Caco-2 (cell line): ENCODE data around the gene LRRK1. TPM values are rescaled to one million over a fixed set of nuclear protein-coding genes. Genes with fewer than 3 reads are reported as not detected.

Source experiments
- BruUV-seq: library from RNA; stranded (reverse); fragments of 400-500 nt; replicated peaks from 2 replicates; lab custom pipeline; 2021; lab: Mats Ljungman, UMichigan
- CTCF ChIA-PET: fragments of 300-600 bp; sonication (Branson Sonifier 250); formaldehyde crosslinking; loops from one replicate; lab custom pipeline; 2022; ENCODE audit warnings: antibody characterized with exemption; lab: Charles Lee
- POLR2A ChIA-PET: fragments of 300-600 bp; sonication (Branson Sonifier 250); formaldehyde crosslinking; loops from one replicate; lab custom pipeline; 2022; ENCODE audit warnings: antibody characterized with exemption; lab: Charles Lee
- DNase-seq, 2 experiments: peaks; one replicate each; pipeline versions ENCODE4 v3.0.0 to v3.0.0-alpha.2; 2020 to 2022
- H3K27me3 ChIP-seq: replicated peaks from 2 replicates; pipeline ENCODE4 v1.6.0; 2011; ENCODE audit warnings: low read length; ENCODE audit not compliant: control insufficient read depth, insufficient read depth
- H3K36me3 ChIP-seq: 2 replicates; pipeline ENCODE4 v1.5.1; 2011; ENCODE audit warnings: low read length; ENCODE audit not compliant: control insufficient read depth, insufficient read depth
- H3K4me1 ChIP-seq: fragments of 250-450 bp; sonication (Bioruptor Pico); 2 replicates; pipeline ENCODE4 v1.5.1; 2020; ENCODE audit warnings: mild to moderate bottlenecking
- H3K4me3 ChIP-seq: 2 replicates; pipeline ENCODE4 v1.5.1; 2011; ENCODE audit warnings: low read depth, mild to moderate bottlenecking, control low read depth, low read length
- H3K9me3 ChIP-seq: fragments of 250-450 bp; sonication (Bioruptor Pico); 2 replicates; pipeline ENCODE4 v1.5.1; 2020; ENCODE audit warnings: mild to moderate bottlenecking, moderate library complexity
- H3K27ac Mint-ChIP-seq: one replicate; pipeline ENCODE4 v1.8.0; 2022; ENCODE audit warnings: mixed read lengths; ENCODE audit not compliant: unreplicated experiment
- H3K27me3 Mint-ChIP-seq: one replicate; pipeline ENCODE4 v1.8.0; 2022; ENCODE audit warnings: mixed read lengths; ENCODE audit not compliant: insufficient read depth, unreplicated experiment
- H3K36me3 Mint-ChIP-seq: one replicate; pipeline ENCODE4 v1.8.0; 2022; ENCODE audit warnings: mild to moderate bottlenecking, mixed read lengths; ENCODE audit not compliant: insufficient read depth, unreplicated experiment
- H3K4me1 Mint-ChIP-seq: one replicate; pipeline ENCODE4 v1.8.0; 2022; ENCODE audit warnings: low read depth, mixed read lengths; ENCODE audit not compliant: unreplicated experiment
- H3K4me3 Mint-ChIP-seq: one replicate; pipeline ENCODE4 v1.8.0; 2022; ENCODE audit warnings: mild to moderate bottlenecking, moderate library complexity, mixed read lengths; ENCODE audit not compliant: unreplicated experiment
- H3K9me3 Mint-ChIP-seq: one replicate; pipeline ENCODE4 v1.8.0; 2022; ENCODE audit warnings: mixed read lengths; ENCODE audit not compliant: unreplicated experiment
- CTCF ChIP-seq, 2 experiments: fragments of 200-600 bp in 1 of 2; IDR thresholded peaks; 1 replicate in 1 of 2; 2 replicates in 1 of 2; pipeline versions ENCODE4 v1.5.1 to v1.8.0; 2011 to 2022; ENCODE audit warnings: antibody characterized with exemption in 1 of 2, control low read depth in 1 of 2, inconsistent platforms in 1 of 2, low read depth in 1 of 2, low read length in 1 of 2, mild to moderate bottlenecking in 1 of 2, moderate library complexity in 1 of 2; ENCODE audit not compliant: insufficient read depth in 1 of 2, severe bottlenecking in 1 of 2, unreplicated experiment in 1 of 2
- intact Hi-C: fragments of 100-400 bp; cut with micrococcal nuclease; formaldehyde crosslinking; loops from one replicate; pipeline ENCODE4 v1.10.0; 2022; ENCODE audit not compliant: unreplicated experiment
- total RNA-seq: library from RNA; stranded (reverse); gene quantifications from 2 replicates; pipeline ENCODE4 v1.2.3, GENCODE V29; 2022

LRRK1 gene
- total RNA-seq, 1 experiment from 2014 or later = 12.0 TPM

GRCh38 chr15:101107625-101108460, 188.7 kb downstream of the LRRK1 start:
- Mint-ChIP-seq H3K4me3 (no peak overlapping the region), H3K27me3 (no peaks in the 10 kb centered on the region), H3K4me1 (peaks cover 8% of the 10 kb centered on the region), H3K9me3 (no peaks in the 10 kb centered on the region), H3K36me3 (no peaks in the 10 kb centered on the region), H3K27ac (no peak overlapping the region)
- Histone ChIP-seq H3K27me3 (no peaks in the 10 kb centered on the region), H3K4me1 (peaks cover 6% of the 10 kb centered on the region; the same call in 1 of the 2 replicates), H3K36me3 (no peaks in the 10 kb centered on the region), H3K9me3 (no peaks in the 10 kb centered on the region), H3K4me3 (no peak overlapping the region)
- no peak for TF ChIP-seq CTCF (IDR thresholded peaks at IDR 0.05; ENCODE audit: insufficient read depth in 1 of 2, low read depth in 1 of 2, low read length in 1 of 2, severe bottlenecking in 1 of 2, unreplicated experiment in 1 of 2)
- no TSS peak for BruUV-seq
- DNase-seq = no peak
- POLR2A ChIA-PET = no interaction called here
- intact Hi-C loops = no loop called here
- CTCF ChIA-PET = no interaction called here

- Histone ChIP-seq H3K36me3 (no peaks in the 10 kb centered on the region), H3K4me1 (peaks cover 6% of the 10 kb centered on the region; the same call in 1 of the 2 replicates), H3K9me3 (no peaks in the 10 kb centered on the region), H3K27me3 (no peaks in the 10 kb centered on the region), H3K4me3 (no peak overlapping the region)
- Mint-ChIP-seq H3K36me3 (no peaks in the 10 kb centered on the region), H3K9me3 (no peaks in the 10 kb centered on the region), H3K4me1 (peaks cover 8% of the 10 kb centered on the region), H3K4me3 (no peak overlapping the region), H3K27me3 (no peaks in the 10 kb centered on the region), H3K27ac (no peak overlapping the region)
- no peak for TF ChIP-seq CTCF (IDR thresholded peaks at IDR 0.05; ENCODE audit: insufficient read depth in 1 of 2, low read depth in 1 of 2, low read length in 1 of 2, severe bottlenecking in 1 of 2, unreplicated experiment in 1 of 2)
- no peak for DNase-seq
- intact Hi-C loops = no loop called here
- ChIA-PET CTCF (no interaction called here), POLR2A (no interaction called here)
- BruUV-seq = no TSS peak
Observed at GRCh38 chr15:101108461-101108775, 189.3 kb downstream of the LRRK1 start.

- Histone ChIP-seq H3K27me3 (no peaks in the 10 kb centered on the region), H3K9me3 (no peaks in the 10 kb centered on the region), H3K4me1 (peaks cover 6% of the 10 kb centered on the region; the same call in 1 of the 2 replicates), H3K36me3 (no peaks in the 10 kb centered on the region), H3K4me3 (no peak overlapping the region)
- TF ChIP-seq CTCF (IDR thresholded peaks at IDR 0.05; ENCODE audit: insufficient read depth in 1 of 2, low read depth in 1 of 2, low read length in 1 of 2, severe bottlenecking in 1 of 2, unreplicated experiment in 1 of 2) = no peak
- peaks cover 8% of the 10 kb centered on the region for H3K4me1 Mint-ChIP-seq
- intact Hi-C loops = no loop called here
- no TSS peak for BruUV-seq
- no peak for DNase-seq
- no peak overlapping the region for H3K4me3 Mint-ChIP-seq
- H3K9me3 Mint-ChIP-seq = no peaks in the 10 kb centered on the region
- no peak overlapping the region for H3K27ac Mint-ChIP-seq
- CTCF ChIA-PET = no interaction called here
- POLR2A ChIA-PET = no interaction called here
- no peaks in the 10 kb centered on the region for H3K36me3 Mint-ChIP-seq
- no peaks in the 10 kb centered on the region for H3K27me3 Mint-ChIP-seq
Observed at GRCh38 chr15:101108791-101109190, 189.6 kb downstream of the LRRK1 start.
